GM12872 (cell line): ENCODE data around the gene TENM3.
"Not testable (repeated sequence)": the region's sequence is repeated elsewhere in the genome, so short reads cannot be mapped to it uniquely, and the experiment has no call there.

Experiments used
- CTCF ChIP-seq: IDR thresholded peaks from 3 replicates; pipeline ENCODE4 v1.5.1; 2011; ENCODE audit warnings: low read depth, mild to moderate bottlenecking, low read length, moderate library complexity; ENCODE audit not compliant: insufficient read depth

TENM3 gene

GRCh38 chr4:182243204-182243603 is at the start of gene TENM3:
TSS of gene TENM3 (plus strand) at chr4:182243402. CDS start at chr4:182324021, 80,619 bp downstream.
- TF ChIP-seq CTCF = not testable (repeated sequence)

DNA sequence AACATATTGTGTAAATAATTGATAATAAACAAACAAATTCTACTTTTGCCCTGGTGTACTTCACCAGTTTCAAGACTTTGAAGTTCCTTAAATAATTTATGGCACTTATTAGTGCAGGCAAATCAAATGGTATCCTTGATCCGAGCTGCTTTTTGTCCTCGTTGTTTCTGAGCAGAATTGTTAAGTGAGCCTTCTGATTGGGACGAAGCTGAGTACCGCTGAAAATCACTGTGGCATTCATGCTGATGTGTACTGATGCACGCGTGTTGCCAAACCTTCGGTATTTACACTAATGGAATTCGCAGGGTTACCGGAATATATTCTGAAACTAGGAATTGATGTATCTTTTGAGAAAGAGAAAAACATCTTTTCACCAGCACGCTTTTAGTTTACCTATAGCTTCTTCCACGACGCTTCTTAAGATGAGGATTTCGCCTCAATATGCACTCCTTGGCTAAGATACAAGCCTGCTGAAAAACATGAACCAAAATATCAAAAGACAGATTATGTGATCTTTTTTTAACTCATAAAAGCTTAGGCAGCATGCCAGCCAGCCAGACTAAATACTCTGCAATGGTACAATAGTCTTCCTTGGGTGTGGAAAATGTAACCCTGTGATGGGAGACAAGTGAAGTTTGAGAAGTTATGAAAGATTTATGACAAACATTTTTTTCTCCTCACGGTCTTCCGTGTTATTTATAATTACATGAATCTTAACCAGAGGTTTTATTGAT is 48.9 kb upstream of the TENM3 start:
- no peak for TF ChIP-seq CTCF

DNA sequence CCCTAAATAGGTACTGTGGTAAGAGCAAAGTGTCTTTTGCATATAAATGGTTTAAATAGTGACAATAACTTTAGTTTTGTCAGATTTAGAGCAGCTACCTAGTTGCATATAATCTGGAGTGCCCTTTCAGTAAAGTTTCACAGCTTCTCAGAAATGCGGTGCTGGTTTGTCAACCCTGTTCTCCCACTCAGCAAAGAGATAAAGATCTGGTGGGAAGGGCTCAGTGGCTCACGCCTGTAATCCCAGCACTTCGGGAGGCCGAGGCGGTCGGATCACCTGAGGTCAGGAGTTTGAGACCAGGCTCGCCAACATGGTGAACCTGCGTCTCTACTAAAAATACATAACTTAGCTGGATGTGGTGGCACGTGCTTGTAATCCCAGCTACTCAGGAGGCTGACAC is 45.6 kb upstream of the TENM3 start:
- TF ChIP-seq CTCF = no peak

DNA sequence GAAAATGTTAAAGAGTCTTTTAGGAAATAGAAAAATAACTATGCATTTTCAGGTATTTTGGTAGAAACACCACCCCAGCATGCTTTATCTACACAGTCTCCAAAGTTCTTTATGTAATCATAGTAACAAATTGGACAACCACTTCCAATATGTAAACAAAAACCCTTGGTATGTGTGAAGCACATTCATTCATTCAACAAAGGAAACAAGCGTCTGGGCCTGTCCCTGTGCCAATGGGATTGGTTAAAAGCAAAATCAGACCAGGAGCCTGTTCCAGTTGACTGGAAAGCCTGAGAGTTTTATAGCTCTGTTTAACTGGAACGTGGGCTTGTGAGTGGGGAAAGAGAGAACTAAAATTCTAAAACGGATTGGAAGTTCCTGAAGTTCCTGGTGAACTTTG is 41.3 kb upstream of the TENM3 start:
- TF ChIP-seq CTCF = no peak

- TF ChIP-seq CTCF = no peak
These were observed 40.6 kb upstream of the TENM3 start for GRCh38 chr4:182202650-182203049.

GRCh38 chr4:182203872-182204411 is 39.3 kb upstream of the TENM3 start:
- no peak for TF ChIP-seq CTCF

DNA sequence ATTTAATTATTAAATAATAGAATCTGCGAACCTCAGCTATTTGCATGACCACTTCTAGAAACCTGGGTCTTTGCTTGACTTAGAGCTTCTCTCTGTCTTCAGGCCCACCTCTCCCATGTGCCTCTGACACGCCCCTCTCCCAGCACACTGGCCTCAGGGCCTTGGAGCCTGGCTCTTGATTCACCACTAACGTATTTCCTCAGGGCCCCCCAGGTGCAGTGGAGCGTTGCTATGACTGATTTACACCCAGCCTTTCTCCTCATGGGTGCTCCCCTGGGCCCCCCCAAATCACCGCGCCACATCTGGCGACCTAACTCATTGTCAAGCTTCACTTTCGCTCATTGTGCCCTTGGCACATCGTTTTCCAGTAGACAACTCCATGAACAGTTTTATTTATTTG is 37.9 kb upstream of the TENM3 start:
- TF ChIP-seq CTCF = no peak

DNA sequence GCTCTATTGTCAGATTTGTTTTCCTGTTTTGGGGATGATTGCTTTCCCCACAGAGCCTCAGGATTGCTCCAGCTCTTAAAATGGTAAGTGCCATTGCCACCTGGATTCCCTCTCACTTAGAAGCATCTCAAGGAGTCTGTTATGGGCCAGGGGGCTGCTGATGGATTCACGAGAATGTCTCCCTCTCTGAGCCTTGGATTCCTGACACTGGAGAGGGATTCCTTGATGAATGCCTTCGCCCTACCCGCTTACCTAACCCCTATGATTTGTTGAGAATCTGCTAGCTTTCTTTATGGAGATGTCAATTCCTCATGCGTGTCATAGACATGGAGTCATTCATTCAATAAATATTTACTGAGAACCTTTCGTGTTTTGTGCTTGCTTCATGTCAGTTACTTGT is 36.9 kb upstream of the TENM3 start:
- no peak for TF ChIP-seq CTCF
